Type B pancreatic cell (in vitro differentiated cells): Measurements from ENCODE around the gene SAP30L. TPM values are rescaled to one million over a fixed set of nuclear protein-coding genes. Genes with fewer than 3 reads are reported as not detected.

Experiments used
- DNase-seq: peaks from one replicate; pipeline ENCODE4 v3.0.0; 2021; ENCODE audit warnings: mixed read lengths; ENCODE audit not compliant: unreplicated experiment; ENCODE audit errors: extremely low spot score
- H3K27ac Mint-ChIP-seq: 2 replicates; pipeline ENCODE4 v1.8.0; 2021; ENCODE audit warnings: mild to moderate bottlenecking, mixed read lengths
- H3K27me3 Mint-ChIP-seq: 2 replicates; pipeline ENCODE4 v1.8.0; 2021; ENCODE audit warnings: mixed read lengths
- H3K36me3 Mint-ChIP-seq: 2 replicates; pipeline ENCODE4 v1.8.0; 2021; ENCODE audit warnings: mixed read lengths
- H3K4me1 Mint-ChIP-seq: one replicate; pipeline ENCODE4 v1.8.0; 2021; ENCODE audit warnings: mixed read lengths; ENCODE audit not compliant: unreplicated experiment
- H3K4me3 Mint-ChIP-seq: 2 replicates; pipeline ENCODE4 v1.8.0; 2021; ENCODE audit warnings: mild to moderate bottlenecking, mixed read lengths
- H3K9me3 Mint-ChIP-seq: 2 replicates; pipeline ENCODE4 v1.8.0; 2021; ENCODE audit warnings: mixed read lengths
- total RNA-seq: library from RNA; stranded (reverse); gene quantifications from 2 replicates; pipeline ENCODE4 v1.2.1, GENCODE V29; 2021; ENCODE audit warnings: low replicate concordance
- TF ChIP-seq, protein P1 (sequence below): fragments of 200-600 bp; sonication (generic); conservative IDR thresholded peaks from 2 replicates; pipeline ENCODE4 v1.5.0; 2021; ENCODE audit warnings: antibody characterized with exemption, mild to moderate bottlenecking

Gene SAP30L
- total RNA-seq, 1 donor from 2014 or later: 43.7 TPM

- H3K27ac Mint-ChIP-seq: no peak overlapping the region
- H3K27me3 Mint-ChIP-seq: peaks cover 89% of the 10 kb centered on the region
- no peak for DNase-seq
- no peaks in the 10 kb centered on the region for H3K36me3 Mint-ChIP-seq
- no peak overlapping the region for H3K4me3 Mint-ChIP-seq
- H3K4me1 Mint-ChIP-seq: peaks cover 48% of the 10 kb centered on the region
- H3K9me3 Mint-ChIP-seq: no peaks in the 10 kb centered on the region
- TF ChIP-seq, protein P1, sequence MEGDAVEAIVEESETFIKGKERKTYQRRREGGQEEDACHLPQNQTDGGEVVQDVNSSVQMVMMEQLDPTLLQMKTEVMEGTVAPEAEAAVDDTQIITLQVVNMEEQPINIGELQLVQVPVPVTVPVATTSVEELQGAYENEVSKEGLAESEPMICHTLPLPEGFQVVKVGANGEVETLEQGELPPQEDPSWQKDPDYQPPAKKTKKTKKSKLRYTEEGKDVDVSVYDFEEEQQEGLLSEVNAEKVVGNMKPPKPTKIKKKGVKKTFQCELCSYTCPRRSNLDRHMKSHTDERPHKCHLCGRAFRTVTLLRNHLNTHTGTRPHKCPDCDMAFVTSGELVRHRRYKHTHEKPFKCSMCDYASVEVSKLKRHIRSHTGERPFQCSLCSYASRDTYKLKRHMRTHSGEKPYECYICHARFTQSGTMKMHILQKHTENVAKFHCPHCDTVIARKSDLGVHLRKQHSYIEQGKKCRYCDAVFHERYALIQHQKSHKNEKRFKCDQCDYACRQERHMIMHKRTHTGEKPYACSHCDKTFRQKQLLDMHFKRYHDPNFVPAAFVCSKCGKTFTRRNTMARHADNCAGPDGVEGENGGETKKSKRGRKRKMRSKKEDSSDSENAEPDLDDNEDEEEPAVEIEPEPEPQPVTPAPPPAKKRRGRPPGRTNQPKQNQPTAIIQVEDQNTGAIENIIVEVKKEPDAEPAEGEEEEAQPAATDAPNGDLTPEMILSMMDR: no peak
These were observed 41.7 kb downstream of the SAP30L start for GRCh38 chr5:154487541-154487940.

- Mint-ChIP-seq H3K9me3 (no peaks in the 10 kb centered on the region), H3K27me3 (peaks cover 85% of the 10 kb centered on the region), H3K27ac (no peak overlapping the region), H3K36me3 (no peaks in the 10 kb centered on the region), H3K4me1 (peaks cover 6% of the 10 kb centered on the region), H3K4me3 (no peak overlapping the region)
- TF ChIP-seq, protein P1: no peak
- DNase-seq: no peak
These were observed 46.1 kb downstream of the SAP30L start for GRCh38 chr5:154491941-154492340.

DNA sequence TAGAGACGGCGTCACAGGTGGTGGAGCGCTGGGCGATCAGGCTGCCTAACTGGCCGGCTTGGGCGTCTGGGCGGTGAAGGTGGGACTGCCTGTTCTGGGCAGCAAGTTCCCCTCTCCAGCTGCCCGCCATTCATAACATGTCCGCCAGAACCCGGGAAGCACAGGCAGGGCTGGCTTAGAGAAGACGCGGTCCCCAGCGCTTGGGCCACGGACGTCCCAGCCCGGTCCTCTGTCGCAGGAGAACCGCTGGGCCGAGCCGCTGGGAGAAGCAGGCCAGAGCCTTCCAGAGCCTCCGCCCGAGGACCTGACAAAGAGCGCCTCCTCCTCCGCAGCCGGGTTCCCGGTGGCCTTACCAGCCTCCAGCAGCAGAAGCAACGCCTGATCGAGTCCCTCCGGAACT is 47.5 kb downstream of the SAP30L start:
- Mint-ChIP-seq H3K27me3 (peaks cover 76% of the 10 kb centered on the region), H3K27ac (no peak overlapping the region), H3K4me3 (no peak overlapping the region), H3K36me3 (no peaks in the 10 kb centered on the region), H3K4me1 (no peaks in the 10 kb centered on the region), H3K9me3 (no peaks in the 10 kb centered on the region)
- DNase-seq: no peak
- TF ChIP-seq, protein P1: no peak

GRCh38 chr5:154494036-154494435 is 48.2 kb downstream of the SAP30L start:
- no peak overlapping the region for H3K27ac Mint-ChIP-seq
- H3K9me3 Mint-ChIP-seq: no peaks in the 10 kb centered on the region
- no peaks in the 10 kb centered on the region for H3K4me1 Mint-ChIP-seq
- H3K27me3 Mint-ChIP-seq: peaks cover 78% of the 10 kb centered on the region
- DNase-seq: no peak
- TF ChIP-seq, protein P1: no peak
- H3K36me3 Mint-ChIP-seq: no peaks in the 10 kb centered on the region
- H3K4me3 Mint-ChIP-seq: no peak overlapping the region

DNA sequence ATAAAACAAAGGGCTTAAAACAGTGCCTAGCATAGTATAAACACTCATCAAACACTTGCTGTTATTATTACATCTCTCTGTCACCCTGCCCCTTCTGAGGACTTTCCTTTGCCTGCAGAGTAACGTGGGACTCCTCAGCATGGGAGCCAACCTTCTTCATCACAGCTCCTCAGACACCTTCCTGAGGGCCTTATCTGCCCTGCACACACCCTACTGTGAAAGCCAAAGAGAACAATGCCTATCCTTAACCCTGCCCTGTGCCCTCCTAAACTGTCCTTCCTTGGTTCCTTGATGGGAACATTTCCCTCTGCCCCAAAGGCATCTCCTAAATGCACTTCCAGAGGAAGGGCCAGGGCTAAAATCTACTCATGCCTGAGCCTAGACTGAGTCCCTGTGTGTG is 52.8 kb downstream of the SAP30L start:
- H3K27ac Mint-ChIP-seq: no peak overlapping the region
- no peak overlapping the region for H3K4me3 Mint-ChIP-seq
- TF ChIP-seq, protein P1: no peak
- H3K27me3 Mint-ChIP-seq: peaks cover 66% of the 10 kb centered on the region
- no peaks in the 10 kb centered on the region for H3K9me3 Mint-ChIP-seq
- DNase-seq: no peak
- no peaks in the 10 kb centered on the region for H3K4me1 Mint-ChIP-seq
- H3K36me3 Mint-ChIP-seq: no peaks in the 10 kb centered on the region

DNA sequence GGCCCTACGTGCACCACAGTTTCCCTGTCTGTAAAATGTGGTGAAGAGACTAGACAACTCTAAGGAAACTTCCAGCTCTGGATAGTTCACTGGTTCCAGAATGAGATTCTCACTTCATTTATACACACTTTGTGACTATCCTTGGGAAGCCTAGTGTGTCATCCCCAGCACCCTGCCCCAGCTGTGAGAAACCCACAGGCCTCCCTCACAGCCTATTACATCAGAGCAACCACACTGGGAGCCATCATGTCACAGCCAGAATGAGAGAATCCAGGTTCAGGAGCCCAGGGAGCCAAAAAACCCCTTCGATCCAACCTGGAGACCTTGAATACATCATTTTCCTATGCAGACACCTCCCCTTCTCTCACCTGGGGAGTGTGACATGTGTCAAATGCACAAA is 53.2 kb downstream of the SAP30L start:
- Mint-ChIP-seq H3K4me3 (no peak overlapping the region), H3K9me3 (no peaks in the 10 kb centered on the region), H3K27me3 (peaks cover 64% of the 10 kb centered on the region), H3K27ac (no peak overlapping the region), H3K4me1 (no peaks in the 10 kb centered on the region), H3K36me3 (no peaks in the 10 kb centered on the region)
- TF ChIP-seq, protein P1: no peak
- no peak for DNase-seq
